ENCODE results near the gene NLK.

DNA sequence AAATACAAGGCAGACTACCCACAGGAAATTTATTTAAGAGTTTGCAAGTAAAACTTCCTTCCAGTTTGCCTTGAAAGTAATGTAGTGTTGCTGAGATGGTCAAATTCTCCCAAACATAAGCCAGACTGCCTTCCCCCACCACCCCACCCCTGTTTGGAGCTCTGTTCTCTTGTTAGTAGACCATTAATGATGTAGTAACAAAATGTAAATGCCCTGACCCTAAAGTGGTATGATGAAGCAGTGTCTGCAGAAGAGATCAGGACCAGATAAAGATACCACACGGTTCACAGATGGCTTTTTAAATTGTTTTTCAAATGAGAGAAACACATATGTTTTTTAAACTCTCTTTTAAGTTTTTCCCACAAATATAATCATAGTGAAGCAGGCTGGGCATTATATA, 140.1 kb downstream of the NLK start:
- TF ChIP-seq BHLHE40 (IDR thresholded peaks at IDR 0.05; ENCODE audit: low read depth, low read length) (no peak), RAD21 (IDR thresholded peaks at IDR 0.05; ENCODE audit: low read length) (no peak), RCOR1 (IDR thresholded peaks at IDR 0.05; ENCODE audit: insufficient replicate concordance, low read length) (no peak), SMC3 (IDR thresholded peaks at IDR 0.05; ENCODE audit: low read depth, low read length) (no peak), POLR2A (IDR thresholded peaks at IDR 0.05; ENCODE audit: low read depth, low read length) (no peak), RFX5 (IDR thresholded peaks at IDR 0.05; ENCODE audit: low read depth, low read length) (no peak), CHD1 (IDR thresholded peaks at IDR 0.05; ENCODE audit: low read depth, low read length) (no peak), CEBPB (IDR thresholded peaks at IDR 0.05; ENCODE audit: low read depth, low read length) (no peak), NFE2L2 (IDR thresholded peaks at IDR 0.05; ENCODE audit: low read depth, low read length) (no peak), MAFK (IDR thresholded peaks at IDR 0.05; ENCODE audit: low read depth, low read length) (no peak), MXI1 (IDR thresholded peaks at IDR 0.05; ENCODE audit: borderline replicate concordance, low read depth, low read length) (no peak)
- TF ChIP-seq, protein P1, sequence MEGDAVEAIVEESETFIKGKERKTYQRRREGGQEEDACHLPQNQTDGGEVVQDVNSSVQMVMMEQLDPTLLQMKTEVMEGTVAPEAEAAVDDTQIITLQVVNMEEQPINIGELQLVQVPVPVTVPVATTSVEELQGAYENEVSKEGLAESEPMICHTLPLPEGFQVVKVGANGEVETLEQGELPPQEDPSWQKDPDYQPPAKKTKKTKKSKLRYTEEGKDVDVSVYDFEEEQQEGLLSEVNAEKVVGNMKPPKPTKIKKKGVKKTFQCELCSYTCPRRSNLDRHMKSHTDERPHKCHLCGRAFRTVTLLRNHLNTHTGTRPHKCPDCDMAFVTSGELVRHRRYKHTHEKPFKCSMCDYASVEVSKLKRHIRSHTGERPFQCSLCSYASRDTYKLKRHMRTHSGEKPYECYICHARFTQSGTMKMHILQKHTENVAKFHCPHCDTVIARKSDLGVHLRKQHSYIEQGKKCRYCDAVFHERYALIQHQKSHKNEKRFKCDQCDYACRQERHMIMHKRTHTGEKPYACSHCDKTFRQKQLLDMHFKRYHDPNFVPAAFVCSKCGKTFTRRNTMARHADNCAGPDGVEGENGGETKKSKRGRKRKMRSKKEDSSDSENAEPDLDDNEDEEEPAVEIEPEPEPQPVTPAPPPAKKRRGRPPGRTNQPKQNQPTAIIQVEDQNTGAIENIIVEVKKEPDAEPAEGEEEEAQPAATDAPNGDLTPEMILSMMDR (conservative IDR thresholded peaks at IDR 0.05; ENCODE audit: low read depth, low read length): no peak
- TF ChIP-seq, protein P2, sequence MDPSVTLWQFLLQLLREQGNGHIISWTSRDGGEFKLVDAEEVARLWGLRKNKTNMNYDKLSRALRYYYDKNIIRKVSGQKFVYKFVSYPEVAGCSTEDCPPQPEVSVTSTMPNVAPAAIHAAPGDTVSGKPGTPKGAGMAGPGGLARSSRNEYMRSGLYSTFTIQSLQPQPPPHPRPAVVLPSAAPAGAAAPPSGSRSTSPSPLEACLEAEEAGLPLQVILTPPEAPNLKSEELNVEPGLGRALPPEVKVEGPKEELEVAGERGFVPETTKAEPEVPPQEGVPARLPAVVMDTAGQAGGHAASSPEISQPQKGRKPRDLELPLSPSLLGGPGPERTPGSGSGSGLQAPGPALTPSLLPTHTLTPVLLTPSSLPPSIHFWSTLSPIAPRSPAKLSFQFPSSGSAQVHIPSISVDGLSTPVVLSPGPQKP (IDR thresholded peaks at IDR 0.05; ENCODE audit: borderline replicate concordance, low read depth, low read length): no peak
- TF ChIP-seq, protein P3, sequence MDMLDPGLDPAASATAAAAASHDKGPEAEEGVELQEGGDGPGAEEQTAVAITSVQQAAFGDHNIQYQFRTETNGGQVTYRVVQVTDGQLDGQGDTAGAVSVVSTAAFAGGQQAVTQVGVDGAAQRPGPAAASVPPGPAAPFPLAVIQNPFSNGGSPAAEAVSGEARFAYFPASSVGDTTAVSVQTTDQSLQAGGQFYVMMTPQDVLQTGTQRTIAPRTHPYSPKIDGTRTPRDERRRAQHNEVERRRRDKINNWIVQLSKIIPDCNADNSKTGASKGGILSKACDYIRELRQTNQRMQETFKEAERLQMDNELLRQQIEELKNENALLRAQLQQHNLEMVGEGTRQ (IDR thresholded peaks at IDR 0.05; ENCODE audit: low read depth, low read length): no peak

All from IMR-90 (cell line).